Lower leg skin (tissue), 3 donors: ENCODE results near the gene CDC20B.
"Not testable (repeated sequence)": the region's sequence is repeated elsewhere in the genome, so short reads cannot be mapped to it uniquely, and the experiment has no call there.

Source experiments
- CTCF ChIP-seq, 3 donors: fragments of 450-650 bp; IDR thresholded peaks; one replicate each; pipeline ENCODE4 v1.5.1; 2016; ENCODE audit warnings: antibody characterized with exemption in 3 of 3, mild to moderate bottlenecking in 3 of 3, moderate library complexity in 2 of 3
- POLR2A ChIP-seq, 2 donors: fragments of 450-650 bp; IDR thresholded peaks; one replicate each; pipeline ENCODE4 v1.6.1; 2016 to 2017; ENCODE audit warnings: antibody characterized with exemption in 2 of 2, mild to moderate bottlenecking in 1 of 2, moderate library complexity in 1 of 2

- TF ChIP-seq CTCF, POLR2A (IDR thresholded peaks at IDR 0.05): not testable (repeated sequence)
Observed at GRCh38 chr5:55105976-55106375, 67.0 kb downstream of the CDC20B start.
